Measurements from ENCODE around the gene ANKRD13C.

DNA sequence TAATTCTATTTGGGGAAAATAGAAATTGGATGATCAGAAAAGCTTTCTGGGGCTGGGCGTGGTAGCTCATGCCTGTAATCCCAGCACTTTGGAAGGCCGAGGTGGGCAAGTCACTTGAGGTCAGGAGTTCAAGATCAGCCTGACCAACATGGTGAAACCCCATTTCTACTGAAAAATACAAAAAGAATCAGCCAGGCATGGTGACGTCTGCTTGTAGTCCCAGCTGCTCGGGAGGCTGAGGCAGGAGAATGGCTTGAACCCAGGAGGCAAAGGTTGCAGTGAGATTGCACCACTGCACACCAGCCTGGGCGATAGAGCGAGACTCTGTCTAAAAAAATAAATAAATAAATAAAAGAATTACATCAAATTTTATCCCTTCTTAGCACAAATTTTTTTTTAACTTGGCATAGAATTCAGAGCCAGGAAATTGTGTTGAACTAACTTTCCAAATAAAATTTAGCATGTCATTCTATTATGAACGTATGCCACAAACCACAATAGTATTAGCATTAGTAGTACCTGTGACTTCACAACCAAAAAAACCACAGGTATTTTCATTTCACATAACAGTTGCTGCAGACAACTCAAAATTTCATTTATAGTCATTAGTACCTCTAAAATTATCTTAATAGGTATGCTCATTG, 4.5 kb upstream of the ANKRD13C start:
- TF ChIP-seq POLR2AphosphoS5 (IDR thresholded peaks at IDR 0.05; ENCODE audit: low read depth, low read length) (no peak), ELF1 (IDR thresholded peaks at IDR 0.05) (no peak), EZH2phosphoT487 (IDR thresholded peaks at IDR 0.05; ENCODE audit: borderline replicate concordance, low read depth) (no peak), TAF1 (IDR thresholded peaks at IDR 0.05; ENCODE audit: borderline replicate concordance, low read depth, low read length) (no peak)
- TF ChIP-seq, protein P1, sequence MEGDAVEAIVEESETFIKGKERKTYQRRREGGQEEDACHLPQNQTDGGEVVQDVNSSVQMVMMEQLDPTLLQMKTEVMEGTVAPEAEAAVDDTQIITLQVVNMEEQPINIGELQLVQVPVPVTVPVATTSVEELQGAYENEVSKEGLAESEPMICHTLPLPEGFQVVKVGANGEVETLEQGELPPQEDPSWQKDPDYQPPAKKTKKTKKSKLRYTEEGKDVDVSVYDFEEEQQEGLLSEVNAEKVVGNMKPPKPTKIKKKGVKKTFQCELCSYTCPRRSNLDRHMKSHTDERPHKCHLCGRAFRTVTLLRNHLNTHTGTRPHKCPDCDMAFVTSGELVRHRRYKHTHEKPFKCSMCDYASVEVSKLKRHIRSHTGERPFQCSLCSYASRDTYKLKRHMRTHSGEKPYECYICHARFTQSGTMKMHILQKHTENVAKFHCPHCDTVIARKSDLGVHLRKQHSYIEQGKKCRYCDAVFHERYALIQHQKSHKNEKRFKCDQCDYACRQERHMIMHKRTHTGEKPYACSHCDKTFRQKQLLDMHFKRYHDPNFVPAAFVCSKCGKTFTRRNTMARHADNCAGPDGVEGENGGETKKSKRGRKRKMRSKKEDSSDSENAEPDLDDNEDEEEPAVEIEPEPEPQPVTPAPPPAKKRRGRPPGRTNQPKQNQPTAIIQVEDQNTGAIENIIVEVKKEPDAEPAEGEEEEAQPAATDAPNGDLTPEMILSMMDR (IDR thresholded peaks at IDR 0.05), result no peak
- TF ChIP-seq, protein P2, sequence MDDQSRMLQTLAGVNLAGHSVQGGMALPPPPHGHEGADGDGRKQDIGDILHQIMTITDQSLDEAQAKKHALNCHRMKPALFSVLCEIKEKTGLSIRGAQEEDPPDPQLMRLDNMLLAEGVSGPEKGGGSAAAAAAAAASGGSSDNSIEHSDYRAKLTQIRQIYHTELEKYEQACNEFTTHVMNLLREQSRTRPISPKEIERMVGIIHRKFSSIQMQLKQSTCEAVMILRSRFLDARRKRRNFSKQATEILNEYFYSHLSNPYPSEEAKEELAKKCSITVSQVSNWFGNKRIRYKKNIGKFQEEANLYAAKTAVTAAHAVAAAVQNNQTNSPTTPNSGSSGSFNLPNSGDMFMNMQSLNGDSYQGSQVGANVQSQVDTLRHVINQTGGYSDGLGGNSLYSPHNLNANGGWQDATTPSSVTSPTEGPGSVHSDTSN (IDR thresholded peaks at IDR 0.05), result no peak
